Measurements from ENCODE around the gene ODC1.
"Not testable (repeated sequence)": the region's sequence is repeated elsewhere in the genome, so short reads cannot be mapped to it uniquely, and the experiment has no call there.

Gene ODC1

GRCh38 chr2:10447895-10448575, at the start of gene ODC1:
Gene ODC1 (minus strand): TSS chr2:10448327. CDS start chr2:10445032, 3,295 bp downstream.
- DNase-seq, result peak; percentile 98

- peak; percentile 44 for DNase-seq
Measured at GRCh38 chr2:10497797-10498251, 49.7 kb upstream of the ODC1 start.

GRCh38 chr2:10495988-10496313, 47.8 kb upstream of the ODC1 start:
- no peak for DNase-seq

- no peak for DNase-seq
Measured at GRCh38 chr2:10495311-10495987, 47.3 kb upstream of the ODC1 start.

- DNase-seq, result no peak
Measured at GRCh38 chr2:10494351-10495066, 46.4 kb upstream of the ODC1 start.

- DNase-seq, result peak; percentile 87
Measured at GRCh38 chr2:10493634-10494281, 45.6 kb upstream of the ODC1 start.

- no peak for DNase-seq
Measured at GRCh38 chr2:10493075-10493633, 45.0 kb upstream of the ODC1 start.

GRCh38 chr2:10490806-10491291, 42.7 kb upstream of the ODC1 start:
- DNase-seq, result no peak

GRCh38 chr2:10489842-10490555, 41.9 kb upstream of the ODC1 start:
- DNase-seq, result no peak

GRCh38 chr2:10488142-10488541, 40.0 kb upstream of the ODC1 start:
- not testable (repeated sequence) for DNase-seq

- not testable (repeated sequence) for DNase-seq
Measured at GRCh38 chr2:10487741-10488104, 39.6 kb upstream of the ODC1 start.

GRCh38 chr2:10487081-10487740, 39.1 kb upstream of the ODC1 start:
- no peak for DNase-seq

- no peak for DNase-seq
Measured at GRCh38 chr2:10486601-10487079, 38.5 kb upstream of the ODC1 start.

- no peak for DNase-seq
Measured at GRCh38 chr2:10486091-10486490, 38.0 kb upstream of the ODC1 start.

- no peak for DNase-seq
Measured at GRCh38 chr2:10482913-10483312, 34.8 kb upstream of the ODC1 start.

GRCh38 chr2:10482460-10482859, 34.3 kb upstream of the ODC1 start:
- no peak for DNase-seq

- no peak for DNase-seq
Measured at GRCh38 chr2:10481666-10482157, 33.6 kb upstream of the ODC1 start.

- DNase-seq, result no peak
Measured at GRCh38 chr2:10481055-10481665, 33.0 kb upstream of the ODC1 start.

GRCh38 chr2:10480359-10480949, 32.3 kb upstream of the ODC1 start:
- no peak for DNase-seq

- DNase-seq, result no peak
Measured at GRCh38 chr2:10478916-10479315, 30.8 kb upstream of the ODC1 start.

- no peak for DNase-seq
Measured at GRCh38 chr2:10478298-10478625, 30.1 kb upstream of the ODC1 start.
